Activated T-cell treated with anti-CD3 and anti-CD28 coated beads, Interleukin-2, amount 50 U/mL, for 72 hours (primary cell): Measurements from ENCODE around the gene KCTD3. TPM values are rescaled to one million over a fixed set of nuclear protein-coding genes. Genes with fewer than 3 reads are reported as not detected.

Experiments used
- ATAC-seq, 2 donors: fragments of 150-1000 bp; cut with Tn5 transposase; replicated peaks in 1 of 2; 2 replicates each; pipeline ENCODE4 v1.10.0; 2021; ENCODE audit warnings: moderate library complexity in 2 of 2, mild to moderate bottlenecking in 1 of 2
- DNase-seq, 2 donors: peaks; one replicate each; pipeline ENCODE4 v3.0.0; 2021 to 2022; ENCODE audit warnings: mixed read lengths in 1 of 2
- H3K27ac Mint-ChIP-seq: one replicate; pipeline ENCODE4 v1.8.0; 2022; ENCODE audit warnings: mild to moderate bottlenecking, moderate library complexity, mixed read lengths
- H3K27me3 Mint-ChIP-seq: one replicate; pipeline ENCODE4 v1.8.0; 2022; ENCODE audit warnings: low read depth, mixed read lengths
- H3K36me3 Mint-ChIP-seq, 2 donors: one replicate each; pipeline ENCODE4 v1.8.0; 2022; ENCODE audit warnings: mixed read lengths in 2 of 2, mild to moderate bottlenecking in 1 of 2; ENCODE audit not compliant: insufficient read depth in 2 of 2
- H3K4me1 Mint-ChIP-seq: one replicate; pipeline ENCODE4 v1.8.0; 2022; ENCODE audit warnings: low read depth, mixed read lengths
- H3K4me3 Mint-ChIP-seq, 2 donors: one replicate each; pipeline ENCODE4 v1.8.0; 2022; ENCODE audit warnings: mild to moderate bottlenecking in 2 of 2, mixed read lengths in 2 of 2, moderate library complexity in 2 of 2
- H3K9me3 Mint-ChIP-seq, 2 donors: one replicate each; pipeline ENCODE4 v1.8.0; 2022; ENCODE audit warnings: mixed read lengths in 2 of 2
- total RNA-seq, 2 donors: library from RNA; stranded (reverse); gene quantifications; one replicate each; pipeline ENCODE4 v1.2.3, GENCODE V29; 2022

Gene KCTD3
- total RNA-seq, 2 donors from 2014 or later: 4.5 to 4.7 TPM

DNA sequence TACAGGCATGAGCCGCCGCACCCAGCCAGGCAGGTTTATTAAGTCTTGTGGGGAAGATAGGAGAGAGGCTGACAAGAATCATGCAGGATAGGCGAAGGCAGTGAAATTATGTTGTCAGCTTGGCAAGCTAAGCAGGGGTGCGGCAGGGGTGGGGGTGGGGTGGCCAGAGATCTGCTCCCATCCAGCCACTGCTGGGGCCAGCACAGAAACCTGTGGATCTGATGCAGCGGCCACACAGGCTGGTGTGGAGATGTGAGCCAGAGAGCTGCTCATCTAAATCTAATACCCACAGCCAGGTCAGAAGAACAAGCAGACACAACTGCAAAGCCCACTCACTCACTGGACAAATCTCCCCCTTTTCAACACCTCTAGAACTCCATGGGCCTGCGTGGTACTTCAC lies 68.7 kb downstream of the KCTD3 start:
- peaks cover 0 to 1% of the 10 kb centered on the region in 2 donors for H3K9me3 Mint-ChIP-seq
- ATAC-seq (no peak), DNase-seq (no peak)
- H3K27me3 Mint-ChIP-seq: no peaks in the 10 kb centered on the region
- H3K36me3 Mint-ChIP-seq: no peaks in the 10 kb centered on the region
- no peaks in the 10 kb centered on the region for H3K4me1 Mint-ChIP-seq
- H3K4me3 Mint-ChIP-seq: no peak overlapping the region
- H3K27ac Mint-ChIP-seq: no peak overlapping the region

DNA sequence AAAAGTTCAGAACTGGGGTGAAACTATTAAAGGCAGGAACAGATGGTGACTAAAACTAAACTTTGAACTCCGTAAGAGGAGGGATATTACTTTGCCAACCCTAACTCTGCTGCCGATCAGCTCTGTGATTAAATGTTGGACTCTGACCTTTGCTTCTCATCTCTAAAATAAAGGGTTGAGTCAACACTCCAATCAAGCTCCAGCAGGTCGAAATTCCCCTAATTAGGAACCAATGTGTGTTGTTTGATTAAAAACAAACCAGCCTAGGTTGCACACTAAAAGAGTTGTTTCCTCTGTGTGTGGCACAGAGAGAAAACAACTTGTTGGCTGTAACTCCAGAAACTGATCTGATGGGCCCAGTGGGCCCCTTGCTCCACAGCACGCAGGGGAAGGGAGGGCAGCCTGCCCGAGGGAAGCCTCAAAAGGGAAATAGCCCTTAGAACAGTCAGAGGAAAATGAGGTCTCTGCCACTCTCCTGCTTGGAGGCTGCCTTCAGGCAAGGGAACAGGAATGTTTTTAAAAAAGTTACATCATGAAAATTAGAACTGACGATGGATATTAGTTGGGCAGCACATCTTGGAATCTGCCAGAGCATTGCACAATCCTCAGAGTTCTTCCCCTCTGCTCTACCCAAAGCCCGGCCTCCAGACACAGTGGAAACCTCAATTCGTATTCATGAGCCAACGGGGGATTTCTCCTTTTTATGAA lies 69.3 kb downstream of the KCTD3 start:
- Mint-ChIP-seq H3K9me3 (peaks cover 0 to 1% of the 10 kb centered on the region in 2 donors), H3K36me3 (no peaks in the 10 kb centered on the region), H3K27me3 (no peaks in the 10 kb centered on the region), H3K4me3 (no peak overlapping the region), H3K4me1 (no peaks in the 10 kb centered on the region), H3K27ac (no peak overlapping the region)
- no peak for DNase-seq
- no peak for ATAC-seq

DNA sequence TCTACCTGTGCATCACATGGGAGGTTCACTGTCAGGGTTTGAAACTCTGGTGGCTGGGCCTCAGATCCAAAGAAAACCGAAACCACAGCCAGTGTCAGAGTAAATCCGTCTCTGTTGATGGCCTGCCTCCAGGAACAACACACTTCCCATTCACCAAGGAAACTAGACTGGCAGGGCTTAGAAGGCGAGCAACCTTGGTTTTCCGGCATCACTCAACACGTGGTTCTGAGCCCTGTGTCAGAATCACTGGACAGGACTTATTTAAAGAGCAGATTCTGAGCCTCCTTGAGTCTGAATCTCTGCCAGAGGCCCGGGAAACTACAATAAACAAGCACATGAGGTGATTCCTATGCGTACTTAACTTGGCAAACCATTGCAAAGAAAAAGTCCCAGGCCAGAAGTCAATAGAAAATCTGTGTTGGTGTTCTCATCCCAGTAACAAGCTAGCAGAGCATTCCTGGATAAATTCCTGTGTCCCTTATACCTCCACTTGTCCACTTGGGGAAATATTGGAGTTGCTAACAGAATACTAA lies 70.0 kb downstream of the KCTD3 start:
- no peaks in the 10 kb centered on the region for H3K4me1 Mint-ChIP-seq
- DNase-seq: no peak
- no peaks in the 10 kb centered on the region for H3K27me3 Mint-ChIP-seq
- no peak overlapping the region for H3K27ac Mint-ChIP-seq
- H3K36me3 Mint-ChIP-seq: no peaks in the 10 kb centered on the region
- ATAC-seq: no peak
- no peak overlapping the region for H3K4me3 Mint-ChIP-seq
- H3K9me3 Mint-ChIP-seq: peaks cover 0 to 1% of the 10 kb centered on the region in 2 donors

DNA sequence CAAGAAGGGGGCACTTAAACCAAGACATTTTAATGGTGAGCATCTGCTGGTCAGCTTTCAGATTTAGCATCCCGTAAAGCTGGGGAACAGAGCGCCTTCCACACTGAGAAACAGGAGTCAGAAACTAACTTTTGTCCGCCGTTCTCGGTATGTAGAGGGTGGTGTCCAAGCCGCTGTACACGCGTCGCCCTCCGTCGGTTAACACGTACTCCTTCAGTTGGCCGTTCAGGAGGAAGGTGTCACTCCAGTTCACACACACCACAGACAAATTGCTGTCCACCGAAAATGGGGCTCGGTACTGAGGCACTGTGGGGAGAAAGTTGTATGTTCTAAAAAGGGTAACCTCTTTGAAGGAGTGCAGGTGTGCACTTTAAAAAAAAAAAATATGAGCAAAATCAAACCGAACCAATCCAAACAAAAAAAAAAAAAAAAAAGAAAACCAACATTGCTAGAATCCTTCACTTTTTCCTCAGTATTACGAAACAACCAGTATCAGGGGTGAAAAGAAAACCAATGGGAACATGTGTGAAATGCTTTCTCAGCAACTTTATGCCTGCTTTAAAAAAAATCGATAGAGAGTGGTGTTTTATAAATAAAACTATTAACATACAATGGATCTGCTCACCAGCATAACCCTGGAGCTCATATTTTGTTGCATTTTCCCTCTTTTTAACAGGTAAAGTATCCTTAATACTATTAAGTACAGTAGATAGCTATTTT lies 73.5 kb downstream of the KCTD3 start:
- no peaks in the 10 kb centered on the region for H3K27me3 Mint-ChIP-seq
- H3K4me1 Mint-ChIP-seq: no peaks in the 10 kb centered on the region
- H3K36me3 Mint-ChIP-seq: no peaks in the 10 kb centered on the region
- no peak for ATAC-seq
- H3K4me3 Mint-ChIP-seq: no peak overlapping the region
- H3K27ac Mint-ChIP-seq: no peak overlapping the region
- H3K9me3 Mint-ChIP-seq: no peaks in the 10 kb centered on the region
- no peak for DNase-seq

DNA sequence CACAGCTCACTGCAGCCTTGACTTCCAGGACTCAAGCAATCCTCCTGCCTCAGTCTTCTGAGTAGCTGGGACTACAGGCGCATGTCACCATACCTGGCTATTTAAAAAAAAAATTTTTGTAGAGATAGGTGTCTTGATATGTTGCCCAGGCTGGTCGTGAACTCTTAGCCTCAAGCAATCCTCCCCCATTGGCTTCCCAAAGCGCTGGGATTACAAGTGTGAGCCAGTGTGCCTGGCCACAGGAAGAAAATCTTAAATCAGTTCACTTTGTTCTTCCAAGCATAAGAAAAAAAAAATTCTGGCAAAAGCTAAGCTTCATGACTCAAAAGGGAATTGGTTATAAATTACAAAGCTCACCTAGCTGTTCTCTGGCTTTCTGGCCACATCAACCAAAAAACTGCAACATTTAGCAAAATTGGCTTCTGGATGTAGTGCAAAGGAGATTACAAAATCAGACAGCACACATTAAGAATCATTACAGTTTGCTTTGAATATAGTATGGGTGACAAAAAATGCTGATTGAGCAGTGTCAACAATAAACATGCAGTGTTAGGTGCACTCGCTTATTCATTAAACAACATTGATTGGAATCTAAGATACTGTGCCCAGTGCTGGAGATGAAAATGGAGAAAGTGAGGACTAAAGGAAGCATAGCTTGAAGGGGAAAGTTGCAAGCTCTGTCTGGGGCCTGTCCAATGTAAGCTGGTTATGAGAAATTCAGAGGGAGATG lies 76.7 kb downstream of the KCTD3 start:
- H3K9me3 Mint-ChIP-seq: no peaks in the 10 kb centered on the region
- ATAC-seq (no peak), DNase-seq (no peak)
- no peaks in the 10 kb centered on the region for H3K4me1 Mint-ChIP-seq
- H3K27ac Mint-ChIP-seq: no peak overlapping the region
- no peaks in the 10 kb centered on the region for H3K36me3 Mint-ChIP-seq
- H3K27me3 Mint-ChIP-seq: no peaks in the 10 kb centered on the region
- no peak overlapping the region for H3K4me3 Mint-ChIP-seq

DNA sequence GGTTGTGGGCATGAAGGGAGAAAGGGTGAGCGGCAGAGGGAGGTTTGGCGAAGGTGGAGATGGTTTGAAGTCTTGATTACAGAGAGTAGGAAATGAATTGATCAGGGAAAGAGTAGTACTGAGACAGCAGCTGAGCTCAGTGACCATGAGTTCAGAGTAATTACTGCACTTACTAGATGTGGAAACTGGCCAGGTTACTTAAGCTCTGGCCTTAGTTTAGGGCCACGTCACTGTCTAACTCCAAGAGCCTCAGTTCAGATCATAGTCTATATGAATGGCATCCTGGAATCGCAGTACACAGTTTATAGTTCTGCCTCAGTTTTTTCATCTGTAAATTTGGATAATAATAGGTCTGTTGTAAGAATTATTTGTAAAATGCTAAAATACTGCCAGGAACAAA lies 78.1 kb downstream of the KCTD3 start:
- no peaks in the 10 kb centered on the region for H3K9me3 Mint-ChIP-seq

DNA sequence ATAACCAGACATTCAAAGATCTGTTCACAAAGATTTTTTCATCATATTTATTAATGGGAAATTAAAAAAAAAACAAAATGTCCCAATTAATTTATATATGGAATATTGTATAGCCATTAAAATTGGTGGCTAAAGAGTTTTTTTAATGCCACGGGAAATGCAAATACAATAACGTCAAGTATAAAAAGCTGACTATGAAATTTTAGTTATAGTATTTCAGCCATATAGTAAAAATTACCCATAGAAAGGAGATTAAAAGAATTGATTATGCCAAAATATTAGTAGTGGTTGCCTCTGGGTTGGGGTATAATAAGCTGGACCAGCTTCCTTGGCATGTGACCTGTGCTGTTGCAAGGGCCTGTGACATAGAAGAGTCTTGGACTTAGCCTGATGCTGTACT lies 78.8 kb downstream of the KCTD3 start:
- no peak overlapping the region for H3K27ac Mint-ChIP-seq
- no peaks in the 10 kb centered on the region for H3K4me1 Mint-ChIP-seq
- no peak for DNase-seq
- no peaks in the 10 kb centered on the region for H3K36me3 Mint-ChIP-seq
- ATAC-seq: no peak
- no peak overlapping the region for H3K4me3 Mint-ChIP-seq
- no peaks in the 10 kb centered on the region for H3K27me3 Mint-ChIP-seq
- no peaks in the 10 kb centered on the region for H3K9me3 Mint-ChIP-seq

More for the DNA sequence above, 78.1 kb downstream of the KCTD3 start:
- no peaks in the 10 kb centered on the region for H3K4me1 Mint-ChIP-seq
- no peak overlapping the region for H3K4me3 Mint-ChIP-seq
- no peak overlapping the region for H3K27ac Mint-ChIP-seq
- no peak for DNase-seq
- H3K27me3 Mint-ChIP-seq: no peaks in the 10 kb centered on the region
- no peaks in the 10 kb centered on the region for H3K36me3 Mint-ChIP-seq
- ATAC-seq: no peak

GRCh38 chr1:215647738-215648137 lies 80.6 kb downstream of the KCTD3 start:
- no peak overlapping the region for H3K27ac Mint-ChIP-seq
- H3K9me3 Mint-ChIP-seq: no peaks in the 10 kb centered on the region
- no peaks in the 10 kb centered on the region for H3K4me1 Mint-ChIP-seq
- no peak overlapping the region for H3K4me3 Mint-ChIP-seq
- H3K27me3 Mint-ChIP-seq: no peaks in the 10 kb centered on the region
- H3K36me3 Mint-ChIP-seq: no peaks in the 10 kb centered on the region
- DNase-seq: no peak
- ATAC-seq: no peak

DNA sequence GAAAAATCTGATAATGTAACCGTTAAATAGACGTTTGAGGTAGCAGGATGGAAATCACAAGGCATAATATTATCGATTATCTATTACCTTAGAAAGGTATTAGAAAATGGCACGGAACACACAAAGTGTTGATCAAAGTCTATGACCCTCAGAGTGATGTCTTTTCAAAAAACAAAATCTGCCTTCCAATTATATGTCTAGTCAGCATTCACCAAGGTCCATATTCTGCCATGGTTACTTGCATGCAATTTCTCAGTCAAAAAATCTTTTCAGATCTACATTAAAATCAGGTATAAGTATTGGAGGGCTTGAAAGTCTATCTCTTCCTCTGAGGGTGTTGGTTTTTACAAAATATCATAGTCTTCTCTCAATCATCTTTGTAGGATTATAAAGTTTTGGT lies 81.9 kb downstream of the KCTD3 start:
- H3K4me1 Mint-ChIP-seq: no peaks in the 10 kb centered on the region
- no peak overlapping the region for H3K27ac Mint-ChIP-seq
- H3K36me3 Mint-ChIP-seq: no peaks in the 10 kb centered on the region
- ATAC-seq (no peak), DNase-seq (no peak)
- H3K4me3 Mint-ChIP-seq: no peak overlapping the region
- no peaks in the 10 kb centered on the region for H3K9me3 Mint-ChIP-seq
- H3K27me3 Mint-ChIP-seq: no peaks in the 10 kb centered on the region

DNA sequence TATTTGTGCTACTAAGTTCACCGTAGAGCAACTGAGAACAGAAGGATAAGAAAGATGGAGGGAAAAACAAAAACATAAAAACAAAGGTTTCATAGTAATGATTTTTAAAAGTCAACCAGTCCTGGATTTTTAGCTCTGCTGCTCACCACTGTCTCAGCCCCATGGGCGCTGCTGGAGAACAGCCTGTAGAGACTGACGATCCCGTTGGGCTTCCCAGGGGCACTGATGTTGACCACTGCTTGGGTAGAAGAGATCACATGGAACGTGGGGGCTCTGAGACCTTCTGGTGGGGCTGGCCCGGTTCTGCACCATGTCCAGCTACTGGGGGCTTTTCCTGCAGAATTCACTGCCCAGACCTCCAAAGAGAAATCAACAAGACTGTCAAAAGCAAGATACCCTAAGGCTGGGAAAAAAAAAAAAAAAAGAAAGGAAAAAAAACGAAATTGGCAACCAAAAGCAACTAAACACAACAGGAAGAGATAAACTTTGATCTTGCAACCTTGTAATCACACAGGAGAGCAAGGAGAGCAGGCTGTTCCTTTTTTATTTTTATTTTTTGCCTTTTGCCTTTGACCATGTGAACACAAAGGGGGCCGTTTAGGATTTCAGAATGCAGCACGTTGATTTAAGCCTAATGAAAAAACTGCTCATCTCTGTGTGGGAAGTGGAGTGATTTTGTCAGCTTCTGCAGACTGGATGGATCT lies 83.5 kb downstream of the KCTD3 start:
- ATAC-seq (no peak), DNase-seq (no peak)
- Mint-ChIP-seq H3K27ac (no peak overlapping the region), H3K9me3 (no peaks in the 10 kb centered on the region), H3K36me3 (no peaks in the 10 kb centered on the region), H3K27me3 (no peaks in the 10 kb centered on the region), H3K4me1 (no peaks in the 10 kb centered on the region), H3K4me3 (no peak overlapping the region)

- H3K36me3 Mint-ChIP-seq: no peaks in the 10 kb centered on the region
- H3K27me3 Mint-ChIP-seq: no peaks in the 10 kb centered on the region
- H3K4me1 Mint-ChIP-seq: no peaks in the 10 kb centered on the region
- H3K4me3 Mint-ChIP-seq: no peak overlapping the region
- DNase-seq (no peak), ATAC-seq (no peak)
- H3K27ac Mint-ChIP-seq: no peak overlapping the region
- H3K9me3 Mint-ChIP-seq: no peaks in the 10 kb centered on the region
Observed at GRCh38 chr1:215651867-215652266, 84.8 kb downstream of the KCTD3 start.

GRCh38 chr1:215652371-215652770 lies 85.3 kb downstream of the KCTD3 start:
- H3K4me1 Mint-ChIP-seq: no peaks in the 10 kb centered on the region
- DNase-seq: no peak
- no peak overlapping the region for H3K27ac Mint-ChIP-seq
- peaks cover 0 to under 1% of the 10 kb centered on the region in 2 donors for H3K9me3 Mint-ChIP-seq
- H3K4me3 Mint-ChIP-seq: no peak overlapping the region
- H3K36me3 Mint-ChIP-seq: no peaks in the 10 kb centered on the region
- H3K27me3 Mint-ChIP-seq: no peaks in the 10 kb centered on the region
- no peak for ATAC-seq

- no peaks in the 10 kb centered on the region for H3K4me1 Mint-ChIP-seq
- no peaks in the 10 kb centered on the region for H3K27me3 Mint-ChIP-seq
- no peak for DNase-seq
- no peak for ATAC-seq
- H3K4me3 Mint-ChIP-seq: no peak overlapping the region
- no peak overlapping the region for H3K27ac Mint-ChIP-seq
- H3K36me3 Mint-ChIP-seq: no peaks in the 10 kb centered on the region
- H3K9me3 Mint-ChIP-seq: peaks cover 0 to 2% of the 10 kb centered on the region in 2 donors
Observed at GRCh38 chr1:215657047-215657446, 89.9 kb downstream of the KCTD3 start.
